ENCODE measurements around the gene RHOJ. TPM values are rescaled to one million over a fixed set of nuclear protein-coding genes. Genes with fewer than 3 reads are reported as not detected.
"Not testable (repeated sequence)": the region's sequence is repeated elsewhere in the genome, so short reads cannot be mapped to it uniquely, and the experiment has no call there.

The RHOJ gene
- 14.3 TPM for polyA plus RNA-seq (2013, experiment 1 of 2; ENCODE audit: insufficient read length)
- 13.3 TPM for polyA plus RNA-seq (2013, experiment 2 of 2; ENCODE audit: insufficient read length)

- DNase-seq: peak; percentile 45
These were observed at the start of gene RHOJ for GRCh38 chr14:63204407-63205043. Gene RHOJ, plus strand, starts transcription at chr14:63204443. Its CDS starts 427 bp downstream, at chr14:63204870.

GRCh38 chr14:63155511-63156185 lies 48.6 kb upstream of the RHOJ start:
- peak; percentile 29 for DNase-seq

GRCh38 chr14:63157195-63157594 lies 47.0 kb upstream of the RHOJ start:
- no peak for DNase-seq

GRCh38 chr14:63163306-63163705 lies 40.9 kb upstream of the RHOJ start:
- no peak for DNase-seq

GRCh38 chr14:63164108-63164683 lies 40.0 kb upstream of the RHOJ start:
- no peak for DNase-seq

GRCh38 chr14:63165267-63165666 lies 39.0 kb upstream of the RHOJ start:
- not testable (repeated sequence) for DNase-seq

- DNase-seq: no peak
These were observed 37.2 kb upstream of the RHOJ start for GRCh38 chr14:63167044-63167443.

GRCh38 chr14:63174760-63175191 lies 29.5 kb upstream of the RHOJ start:
- DNase-seq: peak; percentile 75

GRCh38 chr14:63175531-63175930 lies 28.7 kb upstream of the RHOJ start:
- no peak for DNase-seq

- DNase-seq: peak; percentile 49
These were observed 25.3 kb upstream of the RHOJ start for GRCh38 chr14:63178912-63179311.

GRCh38 chr14:63179383-63179782 lies 24.9 kb upstream of the RHOJ start:
- DNase-seq: no peak

GRCh38 chr14:63180011-63180410 lies 24.2 kb upstream of the RHOJ start:
- peak; percentile 31 for DNase-seq

- DNase-seq: no peak
These were observed 21.3 kb upstream of the RHOJ start for GRCh38 chr14:63182968-63183367.

GRCh38 chr14:63186453-63186852 lies 17.8 kb upstream of the RHOJ start:
- peak; percentile 66 for DNase-seq

GRCh38 chr14:63191211-63191610 lies 13.0 kb upstream of the RHOJ start:
- no peak for DNase-seq

GRCh38 chr14:63192085-63192484 lies 12.2 kb upstream of the RHOJ start:
- peak; percentile 21 for DNase-seq

- no peak for DNase-seq
These were observed 11.0 kb upstream of the RHOJ start for GRCh38 chr14:63193236-63193635.

GRCh38 chr14:63200035-63200740 lies 4.1 kb upstream of the RHOJ start:
- DNase-seq: no peak

GRCh38 chr14:63200767-63201166 lies 3.5 kb upstream of the RHOJ start:
- no peak for DNase-seq

- no peak for DNase-seq
These were observed 1.2 kb upstream of the RHOJ start for GRCh38 chr14:63203015-63203414.

- peak; percentile 99 for DNase-seq
These were observed 431 bp upstream of the RHOJ start for GRCh38 chr14:63203618-63204406.

GRCh38 chr14:63205044-63205575 lies 867 bp downstream of the RHOJ start:
- peak; percentile 23 for DNase-seq

All from fibroblast of skin of abdomen (primary cell).